Measurements from ENCODE around the gene FST.

FST gene

DNA sequence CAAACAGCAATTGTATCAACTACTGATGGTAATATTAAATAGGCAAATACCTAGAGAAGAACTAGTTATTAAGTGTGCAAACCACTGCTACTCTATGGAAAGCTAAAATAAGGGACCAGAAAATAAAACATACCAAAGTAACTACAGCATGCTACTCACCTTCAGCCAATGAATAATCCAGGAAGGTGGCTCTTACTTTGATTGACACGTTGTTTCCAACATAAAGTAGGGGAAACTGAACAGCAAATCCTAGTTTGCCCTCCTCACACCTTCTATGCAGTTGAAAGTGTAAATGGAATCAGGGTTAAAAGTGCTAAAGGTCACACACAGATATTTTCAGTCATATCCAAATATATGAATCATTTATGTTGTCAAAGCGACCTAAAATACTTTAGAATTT is 5.1 kb upstream of the FST start:
- no peak for DNase-seq

DNA sequence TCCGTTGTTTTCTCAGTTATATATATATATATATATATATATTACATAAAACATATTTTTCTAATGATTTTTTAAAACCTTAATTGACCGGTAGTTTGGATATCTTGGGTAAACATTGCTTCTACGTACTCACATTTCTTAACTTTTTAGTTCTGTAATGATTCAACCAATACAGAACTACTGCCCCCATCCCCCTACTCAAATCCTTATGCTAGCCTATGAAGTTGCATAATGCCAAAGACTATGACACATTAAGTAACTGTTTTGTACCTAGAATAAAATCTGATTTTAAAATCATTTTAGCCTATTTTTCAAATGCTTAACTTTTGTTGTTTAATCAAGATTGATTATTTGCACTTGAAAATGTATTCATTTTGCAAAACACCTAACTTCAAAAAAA is 4.4 kb upstream of the FST start:
- no peak for DNase-seq

DNA sequence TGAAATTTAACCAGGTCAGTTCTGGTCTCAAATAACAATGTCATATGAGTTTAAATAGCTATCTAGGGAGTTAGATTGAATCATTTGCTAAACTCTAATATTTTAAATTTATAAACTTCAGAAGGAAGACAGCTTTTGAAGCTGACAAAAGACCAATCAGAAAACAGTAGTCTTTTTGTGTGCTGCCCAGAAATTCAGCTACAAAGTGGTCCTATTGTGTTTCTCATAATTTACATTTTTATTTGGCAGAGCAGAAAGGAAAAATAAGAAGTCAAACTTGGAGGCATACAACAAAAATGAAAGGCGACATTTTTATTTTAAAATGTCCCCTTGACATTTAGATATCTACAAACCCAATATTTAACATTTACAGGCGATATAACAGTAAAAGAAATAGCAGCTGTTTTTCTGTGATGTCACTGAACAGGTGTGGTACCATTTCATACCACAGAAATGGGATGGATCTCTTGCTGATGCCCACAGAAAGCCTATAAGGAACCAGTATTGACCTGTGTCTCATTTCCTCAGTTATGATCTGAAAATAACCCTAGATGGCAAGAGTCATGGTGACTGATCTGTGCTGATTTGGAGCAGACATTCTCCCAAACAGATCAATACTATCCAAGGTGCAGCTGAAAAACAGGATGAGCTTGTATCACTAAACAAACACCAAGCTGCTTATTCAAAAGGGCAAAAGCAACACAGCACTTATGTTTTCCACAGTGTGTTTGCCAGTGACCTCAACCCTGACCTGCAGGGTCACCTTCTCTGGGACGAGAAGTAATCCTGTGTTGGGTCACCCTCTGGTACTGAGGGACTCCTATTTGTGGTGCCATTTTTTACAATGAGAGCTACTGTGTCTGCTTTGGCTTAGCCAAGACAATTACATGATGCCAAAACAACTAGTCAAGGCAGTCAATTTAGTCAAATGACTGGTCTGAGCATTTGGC is 3.6 kb upstream of the FST start:
- DNase-seq: peak; percentile 71

DNA sequence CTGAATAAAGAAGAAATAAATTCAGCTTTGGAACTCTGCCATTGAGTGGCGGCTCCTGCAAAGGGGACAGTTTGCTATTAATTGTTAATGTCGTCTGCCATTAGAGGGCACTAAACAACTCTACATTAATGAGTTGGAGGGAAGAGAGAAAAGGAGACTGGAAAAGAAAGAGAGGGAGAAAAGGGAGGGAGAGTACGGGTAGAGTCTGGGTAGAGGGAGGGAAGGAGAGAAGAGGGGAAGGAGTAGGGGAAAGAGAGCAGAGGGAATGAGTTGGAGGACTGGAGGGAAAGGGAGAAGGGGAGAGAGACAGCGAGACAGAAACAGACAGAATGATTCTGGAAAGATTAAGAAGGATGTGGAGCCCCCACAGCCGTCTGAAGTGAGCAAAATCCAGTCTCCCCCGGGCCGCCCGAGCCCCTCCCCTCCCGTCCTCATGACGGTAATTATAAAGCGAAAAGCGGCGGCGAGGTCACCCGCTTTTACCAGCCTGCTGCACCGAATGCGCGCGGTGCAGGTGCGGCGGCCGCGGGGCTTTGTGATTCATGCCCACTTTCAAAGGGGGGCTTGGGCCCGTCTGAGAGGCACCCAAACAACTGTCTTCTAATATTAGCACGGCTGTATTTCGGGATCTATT is 1.9 kb upstream of the FST start:
- DNase-seq: peak; percentile 71

DNA sequence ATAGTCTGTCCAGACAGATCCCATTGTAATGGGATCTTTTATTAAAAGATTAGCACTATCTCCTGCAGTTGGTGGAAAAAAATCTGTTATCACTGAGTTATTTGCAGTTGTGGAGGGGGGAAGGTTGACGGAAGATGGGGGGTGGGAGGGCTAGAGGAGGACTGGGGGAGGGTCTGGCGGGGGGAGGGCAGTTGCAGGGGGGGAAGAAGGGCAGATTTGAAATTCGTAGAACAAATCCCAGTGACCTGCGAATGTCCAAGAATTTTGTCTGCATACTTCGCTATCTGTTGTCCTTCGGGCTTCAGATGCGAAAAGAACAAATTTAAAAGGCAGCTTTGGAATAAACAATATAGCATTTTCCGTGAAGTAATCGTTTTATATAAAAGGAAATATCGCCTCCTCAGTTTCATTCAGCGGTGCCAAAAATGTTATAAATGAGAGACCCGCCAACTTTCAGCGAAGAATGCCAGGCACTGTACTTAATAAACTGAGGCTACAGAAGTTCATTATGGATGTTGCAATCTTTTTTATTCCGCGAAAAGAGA is 1.3 kb upstream of the FST start:
- DNase-seq: no peak

DNA sequence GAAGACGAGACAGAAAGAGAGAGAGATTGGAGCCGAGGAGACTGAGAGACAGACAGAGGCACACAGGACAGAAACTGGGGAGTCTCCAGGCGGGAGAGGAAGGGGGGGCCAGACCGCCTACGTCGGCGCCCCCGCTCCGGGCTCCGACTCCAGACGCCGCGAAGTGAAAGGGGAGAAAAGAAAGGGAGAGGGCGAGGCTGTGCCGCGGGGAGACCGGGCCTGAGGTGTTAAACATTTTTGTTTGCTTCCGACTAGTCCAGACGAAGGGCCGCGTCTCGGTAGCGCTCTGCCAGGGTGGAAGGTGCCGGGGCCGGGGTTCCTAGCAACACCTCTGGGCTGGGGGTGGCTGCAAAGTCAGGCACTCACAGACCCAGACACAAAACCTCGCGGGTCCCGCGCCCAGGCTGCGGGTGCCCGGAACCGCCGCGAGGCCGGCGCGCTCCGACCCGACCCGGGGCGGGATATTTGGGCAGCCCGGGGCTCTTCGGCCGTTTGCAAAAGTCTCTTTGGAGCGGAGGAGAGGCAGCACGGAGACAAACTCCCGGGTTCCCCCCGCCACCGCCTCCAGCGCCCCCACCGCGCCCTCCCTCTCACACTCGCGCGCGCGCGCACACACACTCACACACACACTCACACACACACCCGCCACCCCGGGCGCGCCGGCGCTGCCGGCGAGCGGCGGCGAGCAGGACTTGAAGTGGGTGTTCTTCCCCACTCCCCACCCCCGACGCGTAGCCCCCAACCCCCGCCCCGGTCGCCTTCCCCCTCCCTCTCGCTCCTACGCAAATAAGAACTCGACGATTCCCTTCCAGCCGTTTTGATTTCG is 626 bp upstream of the FST start:
- no peak for DNase-seq

DNA sequence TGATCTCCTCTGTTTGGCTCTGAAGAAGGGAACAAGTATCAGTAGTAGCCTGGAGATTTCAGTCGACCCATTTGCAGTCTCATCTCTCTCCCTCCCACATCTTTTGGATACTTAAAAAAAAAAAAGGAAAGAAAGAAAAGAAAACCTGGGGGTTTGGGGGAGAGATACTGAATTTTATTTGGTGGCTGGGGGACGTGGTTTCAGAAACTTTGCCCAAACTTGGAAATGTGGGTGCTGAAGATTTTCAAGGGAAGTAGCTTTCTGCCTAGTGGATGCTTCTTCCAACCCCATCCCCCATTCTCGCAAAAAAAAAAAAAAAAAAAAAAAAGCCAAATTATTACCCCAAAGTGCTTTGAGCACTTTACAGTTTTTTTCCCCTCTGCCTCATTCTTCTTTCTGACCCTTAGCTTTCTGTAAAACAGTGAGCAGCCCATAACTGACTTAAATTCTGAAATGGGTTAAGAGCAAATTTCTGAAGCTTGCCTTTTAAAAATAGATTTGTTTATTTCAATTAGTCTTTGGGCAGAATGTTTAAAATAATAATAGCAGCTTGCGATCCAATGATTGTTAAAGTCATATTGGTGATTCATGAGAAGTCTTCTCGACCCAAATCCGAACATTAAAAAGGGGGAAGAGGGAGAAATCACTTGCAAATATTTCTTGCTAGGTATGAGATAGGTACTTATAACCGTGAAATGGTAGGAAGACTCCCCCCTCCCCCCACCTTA is 894 bp downstream of the FST start:
- no peak for DNase-seq

DNA sequence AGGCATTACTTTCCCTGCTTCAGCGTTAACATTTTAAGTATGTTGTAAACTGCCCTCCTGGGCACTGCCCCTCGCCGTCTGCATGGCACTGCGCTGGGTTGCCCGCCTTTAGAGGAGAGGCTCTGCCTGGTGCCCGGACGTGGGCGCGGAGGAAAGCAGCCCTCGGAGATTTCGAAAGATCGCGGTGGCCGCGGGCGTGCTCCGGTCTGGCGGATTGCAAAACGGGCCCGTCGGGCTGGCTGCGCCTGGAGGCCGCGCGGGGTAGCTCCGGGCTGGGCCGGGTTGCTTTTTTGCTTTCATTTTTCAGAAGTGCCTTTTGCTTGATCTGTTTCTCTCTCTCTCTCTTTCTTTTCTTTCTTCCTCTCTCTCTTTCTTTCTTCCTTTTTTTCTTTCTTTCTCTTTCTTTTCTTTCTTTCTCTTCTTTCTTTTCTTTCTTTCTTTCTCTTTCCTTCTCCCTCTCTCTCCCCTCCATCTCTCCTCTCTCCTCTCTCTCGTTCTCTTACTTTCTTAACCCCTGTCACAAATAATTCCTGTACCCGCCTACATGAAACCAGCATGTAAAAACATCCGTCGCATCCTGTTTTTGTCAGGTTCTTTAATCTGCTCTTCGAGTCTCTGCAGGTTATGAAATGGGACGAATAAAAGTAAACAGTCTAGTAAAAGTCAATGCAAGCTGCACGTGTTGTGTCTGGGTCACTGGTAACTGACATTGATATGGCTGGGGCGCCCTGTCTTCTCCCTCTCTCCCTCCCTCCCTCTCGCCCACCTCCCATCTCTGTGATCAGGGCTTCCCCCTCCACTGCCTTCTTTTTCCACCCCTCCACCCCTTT is 1.7 kb downstream of the FST start:
- no peak for DNase-seq

DNA sequence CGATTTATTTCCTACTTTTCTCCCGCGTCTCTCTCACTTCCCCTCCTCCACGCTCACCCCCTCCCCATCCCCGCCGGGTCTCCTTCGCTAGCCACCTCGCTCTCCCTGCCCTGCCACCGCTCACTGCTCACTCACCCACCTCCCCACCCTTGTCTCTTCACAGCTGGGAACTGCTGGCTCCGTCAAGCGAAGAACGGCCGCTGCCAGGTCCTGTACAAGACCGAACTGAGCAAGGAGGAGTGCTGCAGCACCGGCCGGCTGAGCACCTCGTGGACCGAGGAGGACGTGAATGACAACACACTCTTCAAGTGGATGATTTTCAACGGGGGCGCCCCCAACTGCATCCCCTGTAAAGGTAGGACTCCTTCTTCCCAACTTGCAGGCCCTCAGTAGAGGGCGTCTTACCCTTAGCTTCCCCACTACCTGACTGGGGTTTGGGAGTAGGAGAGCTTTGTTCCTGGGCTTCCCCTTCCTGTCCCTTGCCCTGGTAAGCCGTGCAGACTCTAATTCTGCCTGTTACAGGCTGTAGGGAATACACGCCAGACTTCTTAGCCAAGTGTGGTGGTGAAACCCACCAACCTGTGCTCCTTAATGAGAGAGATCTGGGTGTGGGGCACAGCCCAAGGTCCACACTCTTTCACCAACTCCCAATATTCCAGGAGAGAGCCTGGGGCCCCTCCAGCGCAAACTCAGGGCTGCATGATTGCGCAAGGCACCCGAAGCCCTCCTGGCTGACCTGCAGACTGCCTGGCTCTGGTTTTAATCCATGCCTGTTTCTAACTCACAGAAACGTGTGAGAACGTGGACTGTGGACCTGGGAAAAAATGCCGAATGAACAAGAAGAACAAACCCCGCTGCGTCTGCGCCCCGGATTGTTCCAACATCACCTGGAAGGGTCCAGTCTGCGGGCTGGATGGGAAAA is 2.5 kb downstream of the FST start:
- DNase-seq: peak; percentile 13

DNA sequence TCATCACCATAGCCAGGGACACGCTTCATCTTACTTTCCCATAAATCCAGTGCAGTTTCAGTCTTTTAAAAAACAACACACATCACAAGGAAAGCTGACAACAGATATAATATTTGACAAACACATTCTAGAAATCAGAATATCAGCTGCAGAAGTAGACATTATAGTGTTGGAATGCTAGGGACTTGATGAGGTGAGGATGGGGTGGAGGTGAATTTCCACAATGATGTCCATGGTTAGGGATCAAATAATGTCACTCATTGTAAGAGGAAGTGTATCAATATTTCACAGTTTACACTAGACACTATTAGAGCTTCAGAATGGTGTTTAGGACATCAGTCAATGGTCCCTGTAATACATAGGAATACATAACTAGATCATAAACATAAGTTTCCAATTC is 7.0 kb downstream of the FST start:
- DNase-seq: no peak

DNA sequence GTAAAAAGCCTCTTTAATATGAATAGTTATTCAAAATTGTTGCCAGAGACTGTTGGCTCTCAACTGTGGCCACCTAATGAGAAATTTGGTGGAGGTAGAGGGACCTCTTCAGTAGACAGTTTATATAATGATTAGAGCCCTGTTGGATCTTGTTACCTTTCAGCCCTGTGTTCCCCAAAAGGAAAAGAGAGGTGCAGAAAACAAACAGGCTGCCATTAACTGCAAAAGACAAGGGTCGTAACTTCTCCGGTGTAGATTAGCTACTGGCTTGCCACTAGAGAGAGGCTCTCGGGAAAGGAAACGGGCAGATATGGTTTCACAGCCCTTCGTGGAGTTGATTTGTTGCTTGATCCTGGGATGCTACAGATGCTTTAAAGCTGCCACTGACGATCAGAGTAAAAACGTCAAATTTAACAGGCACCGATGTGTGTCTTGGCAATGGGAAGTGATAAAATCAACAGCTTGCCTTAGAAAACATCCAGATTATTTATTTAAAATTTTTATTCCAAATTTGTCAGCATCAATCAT is 7.8 kb downstream of the FST start:
- DNase-seq: no peak

DNA sequence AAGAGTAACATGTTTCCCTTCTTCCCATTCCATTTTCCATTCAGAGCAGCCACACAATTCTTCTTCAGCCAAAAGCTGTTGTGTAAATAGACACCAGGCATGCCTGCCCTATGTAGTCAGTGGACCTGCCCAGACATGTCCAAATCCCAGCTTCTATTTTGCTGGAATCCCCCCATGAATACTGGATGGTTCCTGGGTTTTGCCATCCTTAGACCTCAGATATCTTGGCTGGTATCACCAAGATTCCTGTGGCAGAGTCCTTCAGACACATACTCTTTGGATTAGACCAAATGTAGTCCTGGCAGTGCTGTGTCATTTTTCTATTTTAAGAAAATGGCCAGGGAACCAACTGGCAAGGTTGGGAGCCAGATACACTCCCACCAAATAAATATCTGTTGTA is 10.3 kb downstream of the FST start:
- no peak for DNase-seq

DNA sequence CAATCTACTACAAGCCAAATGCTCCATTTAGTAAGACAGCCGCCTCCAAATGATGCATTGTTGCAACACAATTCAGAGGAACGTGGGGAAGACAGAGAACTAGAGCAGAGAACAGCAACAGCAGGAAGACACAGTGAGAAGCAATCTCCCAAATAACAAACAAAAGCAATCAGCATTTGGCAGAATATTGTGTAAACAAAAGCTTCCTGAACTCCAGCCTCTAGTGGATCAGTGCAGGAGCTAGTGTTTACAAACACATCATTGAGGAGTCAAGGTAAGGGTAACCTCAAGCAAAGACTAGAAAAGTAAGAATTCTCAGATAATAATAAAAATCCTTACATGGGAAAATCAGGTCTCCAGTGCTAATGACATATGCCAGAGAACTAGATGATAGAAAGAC is 20.6 kb downstream of the FST start:
- no peak for DNase-seq

DNA sequence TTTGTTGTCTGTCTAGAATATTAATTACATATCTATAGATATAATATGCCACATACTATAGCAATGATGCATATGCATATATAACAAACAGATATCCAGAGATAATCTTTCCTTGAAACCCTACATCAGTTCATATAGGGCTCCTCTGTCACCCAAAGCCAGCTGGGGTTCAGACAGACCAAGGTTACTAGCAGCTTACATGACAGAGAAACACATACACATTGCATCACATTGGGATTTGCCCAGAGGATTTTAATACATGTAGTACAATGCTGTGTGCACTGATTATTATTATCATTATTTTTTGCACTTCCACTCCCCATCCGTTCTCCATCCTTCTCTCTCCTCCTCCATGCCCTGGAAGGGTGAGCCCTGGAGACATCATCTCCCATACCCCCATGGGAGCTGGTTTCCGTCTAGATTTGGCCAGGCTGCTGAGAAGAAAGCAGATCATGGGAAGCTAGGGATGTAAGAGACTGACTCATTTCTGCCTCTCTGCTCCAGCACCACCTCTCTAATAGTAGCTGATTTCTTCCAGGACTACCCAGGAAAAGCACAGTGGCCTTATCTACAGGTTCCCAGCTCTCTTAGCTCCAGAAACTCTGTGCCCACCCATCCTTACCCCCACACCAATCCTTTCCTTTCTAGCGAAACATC is 23.3 kb downstream of the FST start:
- no peak for DNase-seq

DNA sequence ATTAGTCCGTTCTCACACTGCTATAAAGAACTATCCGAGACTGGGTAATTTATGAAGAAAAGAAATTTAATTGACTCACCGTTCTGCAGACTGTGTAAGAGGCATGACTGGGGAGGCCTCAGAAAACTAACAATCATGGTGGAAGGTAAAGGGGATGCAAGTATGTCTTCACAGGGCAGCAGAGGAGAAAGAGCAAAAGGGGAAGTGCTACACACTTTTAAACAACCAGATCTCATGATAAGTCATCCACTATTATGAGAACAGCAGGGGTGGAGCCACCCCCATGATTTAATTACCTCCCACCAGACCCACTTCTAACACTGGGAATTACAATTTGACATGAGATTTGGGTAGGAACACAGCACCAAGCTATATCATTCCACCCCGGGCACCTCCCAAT is 26.6 kb downstream of the FST start:
- DNase-seq: no peak

DNA sequence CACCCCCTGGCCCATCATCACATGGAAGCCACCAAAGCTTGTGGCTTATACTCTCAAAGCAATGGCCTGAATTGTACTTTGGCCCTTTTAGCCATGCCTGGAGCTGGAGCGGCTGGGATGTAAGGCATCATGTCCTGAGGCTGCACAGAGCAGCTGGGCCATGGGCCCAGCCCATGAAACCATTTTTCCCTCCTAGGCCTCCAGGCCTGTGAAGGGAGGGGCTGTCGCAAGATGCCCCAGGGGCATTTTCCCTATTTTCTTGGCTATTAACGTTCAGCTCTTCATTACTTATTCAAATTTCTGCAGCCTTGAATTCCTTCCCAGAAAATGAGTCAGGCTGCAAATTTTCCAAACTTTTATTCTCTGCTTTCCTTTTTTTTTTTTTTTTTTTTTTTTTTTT is 27.7 kb downstream of the FST start:
- no peak for DNase-seq

DNA sequence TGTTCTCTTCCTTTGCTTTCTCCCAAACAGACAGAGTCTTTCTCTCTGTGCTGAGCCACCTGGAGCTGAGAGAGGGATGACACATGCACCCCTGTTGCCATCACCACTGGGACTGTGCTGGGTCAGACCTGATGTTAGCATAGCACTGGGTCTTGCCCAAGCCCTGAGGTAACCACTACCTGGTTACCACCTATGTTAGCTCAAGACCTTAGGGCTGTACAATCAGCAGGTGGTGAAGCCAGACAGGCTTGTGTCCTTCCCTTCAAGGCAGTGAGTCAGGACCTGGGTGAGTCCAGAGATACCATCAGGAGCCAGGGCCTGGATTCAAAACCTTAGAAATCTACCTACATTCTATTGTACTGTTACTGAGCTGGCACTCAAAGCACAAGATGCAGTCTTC is 32.1 kb downstream of the FST start:
- no peak for DNase-seq

DNA sequence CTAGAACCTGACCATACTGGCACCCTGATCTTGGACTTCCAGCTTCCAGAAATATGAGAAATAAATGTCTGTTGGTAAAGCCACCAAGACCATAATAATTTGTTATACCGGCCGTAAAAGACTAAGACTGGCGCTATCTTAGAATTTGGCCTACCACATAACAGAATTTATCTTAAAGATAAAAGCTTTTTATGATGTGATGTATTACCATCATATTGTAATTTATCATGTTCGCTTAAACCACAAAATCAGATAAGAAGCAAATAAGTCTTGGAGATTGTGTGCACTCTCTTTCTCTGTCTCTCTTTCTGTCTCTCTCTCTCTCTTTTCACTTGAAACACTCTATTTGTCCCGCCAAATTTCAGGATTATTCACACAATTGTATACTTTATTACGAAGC is 35.6 kb downstream of the FST start:
- DNase-seq: no peak

DNA sequence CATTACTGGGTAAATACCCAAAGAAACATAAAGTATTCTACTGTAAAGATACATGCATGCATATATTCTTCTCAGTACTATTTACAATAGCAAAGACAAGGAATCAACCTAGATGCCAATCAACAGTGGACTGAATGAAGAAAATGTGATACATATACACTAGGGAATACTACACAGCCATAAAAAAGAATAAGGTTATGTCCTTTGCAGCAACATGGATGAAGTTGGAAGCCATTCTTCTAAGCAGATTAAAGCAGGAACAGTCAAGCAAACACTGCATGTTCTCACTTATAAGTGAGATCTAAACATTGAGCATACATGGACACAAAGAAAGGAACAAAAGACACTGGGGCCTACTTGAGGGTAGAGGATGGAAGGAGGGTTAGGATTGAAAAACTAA is 40.4 kb downstream of the FST start:
- no peak for DNase-seq

Data from SHP77 treated with DMSO at 0.1 percent for 48 hours (cell line).